H7 (cell line): ENCODE data around the gene VAT1. TPM values are rescaled to one million over a fixed set of nuclear protein-coding genes. Genes with fewer than 3 reads are reported as not detected.
"Not testable (repeated sequence)": the region's sequence is repeated elsewhere in the genome, so short reads cannot be mapped to it uniquely, and the experiment has no call there.

Experiments
- DNase-seq: peaks from one replicate; pipeline ENCODE4 v3.0.0; 2012
- H3K27me3 ChIP-seq: 2 replicates; pipeline ENCODE4 v1.6.0; 2011; ENCODE audit warnings: mild to moderate bottlenecking, low read length; ENCODE audit not compliant: control insufficient read depth, insufficient read depth
- H3K36me3 ChIP-seq: replicated peaks from 2 replicates; pipeline ENCODE4 v1.5.1; 2011; ENCODE audit warnings: low read length; ENCODE audit not compliant: control insufficient read depth, insufficient read depth
- H3K4me3 ChIP-seq: 2 replicates; pipeline ENCODE4 v1.5.1; 2011; ENCODE audit warnings: low read depth, mild to moderate bottlenecking, control low read depth, low read length, moderate library complexity; ENCODE audit not compliant: insufficient read depth
- total RNA-seq: library from RNA; depleted of rRNA; stranded (reverse); fragments of >200 nt; shearing (Covaris generic); gene quantifications from 2 replicates; pipeline ENCODE4 v1.2.3, GENCODE V29; 2014; rRNA removed

VAT1 gene
- total RNA-seq, 1 experiment from 2014 or later, result 264 TPM

DNA sequence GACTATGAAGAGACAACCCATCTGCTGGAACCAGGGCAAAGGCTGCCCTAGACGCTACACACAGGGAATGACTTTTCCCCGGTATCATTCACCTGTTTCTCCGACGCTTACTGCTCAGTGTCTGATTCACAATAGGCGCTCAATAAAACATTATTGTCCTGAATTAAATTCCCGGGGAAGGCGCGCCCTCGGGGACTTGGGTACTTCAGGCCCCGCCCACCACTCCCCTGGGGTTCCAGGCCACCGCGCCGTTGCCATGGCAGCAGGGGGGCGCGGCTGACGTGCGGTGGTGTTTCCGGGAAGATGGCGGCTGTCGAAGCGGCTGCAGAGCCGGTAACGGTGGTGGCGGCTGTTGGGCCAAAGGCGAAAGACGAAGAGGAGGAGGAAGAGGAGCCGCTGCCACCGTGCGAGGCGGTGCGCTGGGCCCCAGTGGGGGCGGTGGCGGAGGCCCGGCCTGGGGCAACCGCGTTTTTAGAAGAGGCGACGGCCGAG lies 41.9 kb downstream of the VAT1 start, which contains the start of gene RUNDC1:
RUNDC1 (plus strand) TSS at position 292 of the 492 bp plus-strand sequence; CDS start at position 304, 12 bp downstream.
- peak within 1 kb of the TSS; percentile 85 for H3K4me3 ChIP-seq
- no peaks in the 10 kb centered on the region for H3K27me3 ChIP-seq
- peak; percentile 98 for DNase-seq
- H3K36me3 ChIP-seq, result no peaks in the 10 kb centered on the region

DNA sequence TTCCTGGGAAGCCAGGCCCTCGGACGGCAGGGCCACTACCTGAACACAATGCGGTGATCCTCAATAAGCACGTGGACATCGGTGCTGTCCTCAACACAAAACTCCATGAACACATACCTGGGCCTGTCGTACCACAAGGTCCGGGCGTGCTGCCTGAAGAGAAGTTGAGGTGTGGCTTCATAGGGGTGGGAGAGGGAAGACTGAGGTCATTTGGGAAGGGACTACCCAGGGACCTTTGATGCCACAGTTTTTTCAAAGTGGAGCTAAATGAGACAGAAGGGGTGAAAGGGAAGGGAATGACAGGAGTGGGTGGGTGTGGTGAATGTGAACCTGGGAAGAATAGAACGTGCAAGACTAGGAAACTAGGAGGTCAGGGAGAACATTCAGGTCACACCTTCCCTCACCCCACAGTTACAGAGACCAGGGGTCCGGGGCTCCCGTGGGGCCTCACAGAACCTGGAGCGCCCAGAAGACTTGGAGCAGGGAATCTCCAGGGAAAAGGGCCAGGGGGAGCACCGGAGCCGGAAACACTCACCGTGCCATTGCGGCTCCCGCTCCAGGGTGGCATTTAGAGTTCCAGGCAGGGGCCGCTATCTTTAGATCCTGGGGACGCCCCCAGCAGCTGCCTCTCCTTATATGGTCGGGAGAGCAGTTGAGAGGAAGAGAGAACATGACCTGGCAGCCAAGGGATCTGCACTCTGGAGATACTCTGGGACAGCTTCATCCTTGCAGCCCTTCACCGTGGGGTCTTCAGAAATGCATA lies 42.5 kb downstream of the VAT1 start, which contains the start of gene PTGES3L:
PTGES3L (minus strand) TSS at position 570 of the 763 bp plus-strand sequence; CDS start at position 543, 27 bp downstream.
- Histone ChIP-seq H3K4me3 (peak within 1 kb of the TSS; percentile 85), H3K36me3 (no peaks in the 10 kb centered on the region), H3K27me3 (no peaks in the 10 kb centered on the region)
- DNase-seq, result peak; percentile 85

DNA sequence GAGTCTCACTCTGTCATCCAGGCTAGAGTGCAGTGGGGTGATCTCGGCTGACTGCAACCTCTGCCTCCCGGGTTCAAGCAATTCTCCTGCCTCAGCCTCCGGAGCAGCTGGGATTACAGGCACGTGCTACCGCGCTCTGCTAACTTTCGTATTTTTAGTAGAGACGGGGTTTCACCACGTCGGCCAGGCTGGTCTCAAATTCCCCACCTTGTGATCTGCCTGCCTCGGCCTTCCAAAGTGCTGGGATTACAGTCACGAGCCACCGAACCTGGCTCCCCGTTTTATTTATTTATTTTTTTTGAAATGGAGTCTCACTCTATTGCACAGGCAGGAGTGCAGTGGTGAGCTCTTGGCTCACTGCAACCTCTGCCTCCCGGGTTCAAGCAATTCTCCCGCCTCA lies 46.5 kb downstream of the VAT1 start:
- H3K27me3 ChIP-seq, H3K4me3 ChIP-seq, DNase-seq, H3K36me3 ChIP-seq: not testable (repeated sequence)

DNA sequence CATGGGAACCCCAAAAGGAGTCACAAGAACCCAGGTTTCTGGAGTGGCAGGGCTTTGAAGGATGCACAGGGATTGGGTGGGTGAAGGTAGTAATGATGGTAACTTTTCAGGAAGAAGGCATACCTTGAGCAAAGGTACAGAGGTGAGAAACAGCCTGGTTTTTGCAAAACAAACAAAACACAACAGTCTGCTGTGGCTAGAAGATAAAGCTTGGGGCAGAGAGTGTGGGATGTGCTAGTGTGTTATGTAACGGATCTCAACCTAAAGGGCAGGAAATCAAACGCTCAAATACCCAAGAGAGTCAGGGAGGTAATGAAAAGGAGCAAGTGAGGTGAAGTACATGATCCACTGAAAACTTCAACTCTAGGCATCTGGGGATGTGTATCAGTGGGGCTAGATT lies 46.9 kb downstream of the VAT1 start:
- H3K36me3 ChIP-seq, result no peaks in the 10 kb centered on the region
- no peak overlapping the region for H3K4me3 ChIP-seq
- no peak for DNase-seq
- H3K27me3 ChIP-seq, result no peaks in the 10 kb centered on the region

DNA sequence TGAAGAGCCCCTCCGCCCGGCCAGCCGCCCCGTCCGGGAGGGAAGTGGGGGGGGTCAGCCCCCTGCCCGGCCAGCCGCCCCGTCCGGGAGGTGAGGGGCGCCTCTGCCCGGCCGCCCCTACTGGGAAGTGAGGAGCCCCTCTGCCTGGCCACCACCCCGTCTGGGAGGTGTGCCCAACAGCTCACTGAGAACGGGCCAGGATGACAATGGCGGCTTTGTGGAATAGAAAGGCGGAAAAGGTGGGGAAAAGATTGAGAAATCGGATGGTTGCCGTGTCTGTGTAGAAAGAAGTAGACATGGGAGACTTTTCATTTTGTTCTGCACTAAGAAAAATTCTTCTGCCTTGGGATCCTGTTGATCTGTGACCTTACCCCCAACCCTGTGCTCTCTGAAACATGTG lies 48.9 kb downstream of the VAT1 start:
- H3K27me3 ChIP-seq, H3K4me3 ChIP-seq, DNase-seq, H3K36me3 ChIP-seq: not testable (repeated sequence)

DNA sequence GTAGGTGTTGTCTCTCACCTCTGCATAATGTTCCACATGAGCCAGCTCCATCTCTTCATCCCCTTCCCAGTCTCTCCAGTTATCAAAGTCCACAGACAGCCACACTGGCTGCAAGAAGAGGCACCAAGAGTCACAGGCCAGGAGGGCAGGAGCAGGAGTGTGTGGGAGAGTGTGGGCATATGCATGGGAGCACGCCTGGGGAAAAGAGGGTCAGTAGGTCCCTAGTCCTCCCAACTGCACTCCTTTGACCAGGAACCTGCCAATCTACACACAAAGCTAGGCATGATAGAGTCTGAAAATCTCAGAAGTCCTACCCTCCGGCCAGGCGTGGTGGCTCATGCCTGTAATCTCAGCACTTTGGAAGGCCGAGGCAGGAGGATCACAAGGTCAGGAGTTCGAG lies 50.6 kb downstream of the VAT1 start:
- no peaks in the 10 kb centered on the region for H3K36me3 ChIP-seq
- no peak for DNase-seq
- H3K27me3 ChIP-seq, result no peaks in the 10 kb centered on the region
- H3K4me3 ChIP-seq, result no peak overlapping the region

DNA sequence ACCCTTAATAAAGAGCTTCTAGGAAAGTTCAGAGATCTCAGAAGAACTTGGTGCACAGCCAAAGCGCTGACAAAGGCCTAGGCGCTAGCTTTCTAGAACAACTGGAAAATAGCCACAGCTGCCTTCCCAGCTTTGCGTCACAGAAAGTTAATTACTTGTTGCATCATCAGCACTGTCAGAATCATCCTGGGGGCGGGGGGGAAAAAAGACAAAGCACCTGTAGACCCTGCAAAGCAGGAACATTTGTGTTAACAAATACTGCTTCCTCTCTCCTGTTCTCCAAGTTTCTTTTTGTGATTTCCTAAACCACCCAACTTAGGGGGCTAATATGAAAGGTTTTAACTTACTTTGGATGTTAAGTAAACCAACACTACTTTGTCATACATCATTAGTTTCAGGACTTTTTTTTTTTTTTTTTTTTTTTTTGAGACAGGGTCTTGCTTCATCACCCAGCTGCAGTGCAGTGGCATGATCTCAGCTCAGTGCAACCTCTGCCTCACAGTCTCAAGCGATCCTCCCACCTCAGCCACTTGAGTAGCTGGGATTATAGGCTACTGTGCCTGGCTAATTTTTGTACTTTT lies 53.1 kb downstream of the VAT1 start:
- DNase-seq, result no peak
- Histone ChIP-seq H3K27me3 (no peaks in the 10 kb centered on the region), H3K4me3 (no peak overlapping the region), H3K36me3 (no peaks in the 10 kb centered on the region)

DNA sequence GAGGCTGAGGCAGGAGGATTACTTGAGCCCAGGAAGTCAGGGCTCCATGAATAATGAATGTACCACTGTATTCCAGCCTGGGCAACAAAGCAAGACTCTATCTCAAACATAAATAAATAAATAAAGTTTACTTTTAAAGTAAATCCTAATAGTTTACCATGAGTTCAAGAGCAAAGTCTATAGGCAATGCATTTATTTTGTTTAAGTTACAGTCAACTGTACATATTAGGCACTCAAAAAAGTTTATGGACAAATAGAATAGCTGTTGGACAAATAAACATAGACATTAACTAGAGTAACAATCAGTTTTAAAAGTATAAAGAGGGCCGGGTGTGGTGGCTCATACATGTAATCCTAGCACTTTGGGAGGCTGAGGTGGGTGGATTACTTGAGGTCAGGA lies 54.3 kb downstream of the VAT1 start:
- Histone ChIP-seq H3K27me3 (no peaks in the 10 kb centered on the region), H3K36me3 (no peaks in the 10 kb centered on the region), H3K4me3 (no peak overlapping the region)
- no peak for DNase-seq

Other genes with a start within 250 kb of the VAT1 start
- 146 and 152 TPM in 2 replicates for gene VPS25, start 248.9 kb downstream of the VAT1 start, total RNA-seq
- gene WNK4, start 241.8 kb downstream of the VAT1 start, total RNA-seq, result 0.24 and 0.44 TPM in 2 replicates
- 75.9 and 89.7 TPM in 2 replicates for gene COA3, start 223.7 kb downstream of the VAT1 start, total RNA-seq
- 0.17 TPM in 1 of 2 replicates, not detected in the other for gene CNTD1, start 223.5 kb downstream of the VAT1 start, total RNA-seq
- gene BECN1, start 198.1 kb downstream of the VAT1 start, total RNA-seq, result 52.4 and 55.6 TPM in 2 replicates
- 113 and 121 TPM in 2 replicates for gene PSME3, start 189.0 kb downstream of the VAT1 start, total RNA-seq
- 1.9 and 6.0 TPM in 2 replicates for gene AOC2, start 177.8 kb downstream of the VAT1 start, total RNA-seq
- gene AOC3, start 171.2 kb downstream of the VAT1 start, total RNA-seq, result 0.31 and 3.5 TPM in 2 replicates
- gene G6PC1, start 121.6 kb downstream of the VAT1 start, total RNA-seq, result not detected in 2 replicates
- 28.7 and 34.2 TPM in 2 replicates for gene AARSD1, start 57.9 kb downstream of the VAT1 start, total RNA-seq
- gene PTGES3L, start 42.3 kb downstream of the VAT1 start, total RNA-seq, result 1.0 and 2.7 TPM in 2 replicates
- gene RUNDC1, start 41.8 kb downstream of the VAT1 start, total RNA-seq, result 7.7 and 8.3 TPM in 2 replicates
- 1,832 and 1,859 TPM in 2 replicates for gene RPL27, start 24.0 kb downstream of the VAT1 start, total RNA-seq
- 3.9 and 6.2 TPM in 2 replicates for gene IFI35, start 15.6 kb downstream of the VAT1 start, total RNA-seq
- gene RND2, start 2.8 kb upstream of the VAT1 start, total RNA-seq, result 25.3 and 25.9 TPM in 2 replicates
- 27.2 and 27.9 TPM in 2 replicates for gene BRCA1, start 103.0 kb upstream of the VAT1 start, total RNA-seq
- 44.2 and 60.1 TPM in 2 replicates for gene NBR1, start 148.8 kb upstream of the VAT1 start, total RNA-seq
- 0.96 and 1.7 TPM in 2 replicates for gene TMEM106A, start 189.5 kb upstream of the VAT1 start, total RNA-seq
- not detected in 2 replicates for gene CCDC200, start 206.2 kb upstream of the VAT1 start, total RNA-seq
- gene RNU2-1, start 211.6 kb upstream of the VAT1 start, total RNA-seq, result not detected in 2 replicates